ENCODE measurements around the gene CHCHD2.

CHCHD2 gene

GRCh38 chr7:56053379-56053778 lies 52.9 kb downstream of the CHCHD2 start:
- ChIA-PET CTCF (interaction anchor here (1.3 to 1.7 kb wide), 4 partner anchors 9 to 89 kb away, joined by 3 to 5 read pairs (median 4); partner anchors contain the start of genes NIPSNAP2 and SUMF2), POLR2A (no interaction called here)
- no peak for DNase-seq (ENCODE audit: low read depth, low spot score)
- no peak overlapping the region for H3K4me3 ChIP-seq (ENCODE audit: low read depth, low read length)
- no peak for TF ChIP-seq CTCF (IDR thresholded peaks at IDR 0.05; ENCODE audit: insufficient read depth, low read length, missing control alignments)
